Tibial nerve (tissue), 3 donors: Measurements from ENCODE around the gene SDE2.

Experiments used
- CTCF ChIP-seq, 5 experiments: fragments of 200-600 bp in 3 of 5; fragments of 450-650 bp in 2 of 5; sonication (generic) in 3 of 5; IDR thresholded peaks; one replicate each; pipeline ENCODE4 v1.5.1; 2016 to 2019; ENCODE audit warnings: antibody characterized with exemption in 5 of 5, mild to moderate bottlenecking in 3 of 5, moderate library complexity in 2 of 5
- POLR2A ChIP-seq, 2 donors: fragments of 450-650 bp; IDR thresholded peaks; one replicate each; pipeline ENCODE4 v1.6.1; 2017; ENCODE audit warnings: antibody characterized with exemption in 2 of 2, mild to moderate bottlenecking in 2 of 2, moderate library complexity in 2 of 2

GRCh38 chr1:226017070-226017469 is 17.9 kb upstream of the SDE2 start:
- no peak for TF ChIP-seq CTCF (IDR thresholded peaks at IDR 0.05)
- no peak for TF ChIP-seq POLR2A (IDR thresholded peaks at IDR 0.05)
